ENCODE data around the gene GAS1.

Gene GAS1

DNA sequence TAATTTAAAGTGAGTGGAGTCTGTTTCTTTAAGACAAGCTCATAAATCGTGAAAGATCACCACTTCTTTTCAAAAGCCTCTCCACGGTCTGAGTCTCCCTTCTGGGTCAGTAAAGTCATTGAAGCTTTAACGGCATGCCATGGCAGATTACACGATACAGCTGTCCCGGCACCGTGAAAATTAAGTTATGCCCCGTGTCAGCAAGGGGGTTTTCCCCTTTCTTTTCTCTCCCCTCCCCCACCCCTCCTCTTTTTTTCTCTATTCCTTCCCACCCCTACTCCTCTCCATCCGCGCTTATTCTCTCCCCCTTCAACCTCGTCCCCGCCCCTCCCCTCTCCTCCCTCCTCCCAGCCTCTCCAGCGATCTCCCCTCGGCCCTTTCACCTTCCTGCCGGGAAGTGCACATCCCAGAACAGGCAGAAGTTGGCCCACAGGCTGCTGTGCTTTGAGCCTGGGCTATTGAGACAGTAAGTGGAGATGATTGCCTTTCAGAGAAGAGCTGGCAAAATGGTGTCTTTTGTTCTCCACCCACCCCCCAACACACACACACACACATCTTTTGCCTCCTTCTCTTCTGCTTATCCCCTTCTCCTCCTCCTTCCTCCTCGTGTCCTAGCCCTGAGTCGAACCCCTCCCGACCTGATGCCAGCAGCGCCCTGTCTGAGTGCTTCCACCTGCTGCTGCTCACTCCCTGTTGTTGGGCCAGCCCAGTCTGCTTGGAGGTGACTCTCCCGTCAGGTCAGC, 44.1 kb downstream of the GAS1 start:
- Histone ChIP-seq H3K4me3 (ENCODE audit: insufficient read length, low read depth) (peak overlapping the region; percentile 53), H3K36me3 (ENCODE audit: insufficient read depth, insufficient read length, low read length) (no peaks in the 10 kb centered on the region), H3K9ac (ENCODE audit: insufficient read length, low read depth) (peak overlapping the region; percentile 63), H3K4me1 (ENCODE audit: insufficient read depth, insufficient read length) (peaks cover 5% of the 10 kb centered on the region), H3K9me3 (ENCODE audit: insufficient read depth, low read length) (peaks cover 10% of the 10 kb centered on the region; the same call in 1 of the 2 replicates), H3K27me3 (ENCODE audit: insufficient read depth, insufficient read length) (peaks cover 27% of the 10 kb centered on the region)
- TF ChIP-seq SUZ12 (IDR thresholded peaks at IDR 0.05; ENCODE audit: extremely low read depth, insufficient read depth, insufficient read length) (no peak), YY1 (IDR thresholded peaks at IDR 0.05; ENCODE audit: insufficient read depth, insufficient read length) (no peak), ZNF274 (IDR thresholded peaks at IDR 0.05; ENCODE audit: low read depth, low read length) (no peak)
- DNase-seq (ENCODE audit: low read depth, low spot score), result peak; percentile 28

DNA sequence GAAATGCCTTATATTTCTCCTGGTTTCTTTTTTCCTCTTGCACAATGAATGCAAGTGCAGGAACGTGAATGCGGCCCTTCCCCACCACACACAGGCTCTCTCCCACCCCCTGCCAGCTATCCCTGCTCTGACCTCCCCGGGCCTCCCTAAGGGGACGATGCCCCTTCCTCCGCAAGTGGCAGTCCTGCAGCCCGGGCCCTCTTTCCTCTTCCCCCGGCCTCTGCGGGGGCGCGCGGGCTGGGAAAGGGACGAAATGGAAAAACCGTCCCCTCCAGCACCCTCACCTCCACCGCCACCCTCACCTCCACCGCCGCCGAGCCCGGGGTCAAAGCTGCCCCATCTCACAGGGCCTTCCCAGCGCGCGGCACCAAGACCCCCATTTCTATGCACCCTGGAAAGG, 44.7 kb downstream of the GAS1 start:
- H3K4me1 ChIP-seq (ENCODE audit: insufficient read depth, insufficient read length), result peaks cover 5% of the 10 kb centered on the region
- peaks cover 10% of the 10 kb centered on the region; the same call in 1 of the 2 replicates for H3K9me3 ChIP-seq (ENCODE audit: insufficient read depth, low read length)
- peaks cover 27% of the 10 kb centered on the region for H3K27me3 ChIP-seq (ENCODE audit: insufficient read depth, insufficient read length)
- no peak for TF ChIP-seq SUZ12 (IDR thresholded peaks at IDR 0.05; ENCODE audit: extremely low read depth, insufficient read depth, insufficient read length)
- H3K9ac ChIP-seq (ENCODE audit: insufficient read length, low read depth), result peak overlapping the region; percentile 63
- no peaks in the 10 kb centered on the region for H3K36me3 ChIP-seq (ENCODE audit: insufficient read depth, insufficient read length, low read length)
- no peak for DNase-seq (ENCODE audit: low read depth, low spot score)
- peak overlapping the region; percentile 53 for H3K4me3 ChIP-seq (ENCODE audit: insufficient read length, low read depth)

DNA sequence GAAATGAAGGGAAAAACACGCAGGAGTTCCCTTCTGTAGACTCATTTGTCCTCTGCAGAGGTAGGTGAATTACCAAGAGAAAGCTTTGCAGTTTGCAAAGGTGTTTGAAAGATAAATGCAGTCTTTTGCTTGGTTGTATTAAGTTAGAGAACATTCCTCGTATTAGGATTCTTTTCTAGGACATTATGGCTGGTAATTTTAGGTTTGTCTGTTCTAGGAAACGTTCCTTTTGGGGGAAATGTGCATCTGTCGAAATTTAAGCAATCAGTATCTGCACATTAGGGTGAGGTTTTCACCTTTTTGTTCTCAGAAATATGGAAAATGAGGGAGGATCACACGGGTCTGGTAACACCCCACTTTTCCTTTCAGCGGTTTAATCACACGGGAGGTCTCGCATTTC, 45.1 kb downstream of the GAS1 start:
- no peak for DNase-seq (ENCODE audit: low read depth, low spot score)

DNA sequence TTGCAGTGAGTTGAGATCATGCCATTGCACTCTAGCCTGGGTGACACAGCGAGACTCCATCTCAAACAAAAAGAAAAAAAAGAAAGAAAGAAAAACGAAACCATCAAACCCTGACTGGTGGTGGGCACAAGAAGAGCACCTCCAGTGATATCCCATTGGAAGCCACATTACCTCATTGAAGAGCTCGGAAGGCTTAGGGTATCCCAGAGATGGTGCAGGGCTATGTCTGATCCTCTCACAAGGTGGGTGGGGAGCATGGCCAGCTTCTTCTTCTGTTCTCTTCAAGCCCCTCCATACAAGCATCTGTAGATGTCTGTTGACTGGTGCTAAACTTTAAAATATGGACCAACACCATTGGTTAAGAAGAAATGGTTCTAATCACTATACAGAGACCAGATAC, 45.8 kb downstream of the GAS1 start:
- Histone ChIP-seq H3K4me1 (ENCODE audit: insufficient read depth, insufficient read length) (peaks cover 5% of the 10 kb centered on the region), H3K4me3 (ENCODE audit: insufficient read length, low read depth) (no peak overlapping the region), H3K9me3 (ENCODE audit: insufficient read depth, low read length) (peaks cover 7% of the 10 kb centered on the region; the same call in 1 of the 2 replicates), H3K9ac (ENCODE audit: insufficient read length, low read depth) (no peak overlapping the region), H3K27me3 (ENCODE audit: insufficient read depth, insufficient read length) (peaks cover 27% of the 10 kb centered on the region), H3K36me3 (ENCODE audit: insufficient read depth, insufficient read length, low read length) (no peaks in the 10 kb centered on the region)
- DNase-seq (ENCODE audit: low read depth, low spot score), result no peak
- TF ChIP-seq YY1 (IDR thresholded peaks at IDR 0.05; ENCODE audit: insufficient read depth, insufficient read length) (no peak), SUZ12 (IDR thresholded peaks at IDR 0.05; ENCODE audit: extremely low read depth, insufficient read depth, insufficient read length) (no peak), ZNF274 (IDR thresholded peaks at IDR 0.05; ENCODE audit: low read depth, low read length) (no peak)

More for the DNA sequence above, 45.1 kb downstream of the GAS1 start:
- Histone ChIP-seq H3K36me3 (ENCODE audit: insufficient read depth, insufficient read length, low read length) (no peaks in the 10 kb centered on the region), H3K9ac (ENCODE audit: insufficient read length, low read depth) (peak overlapping the region; percentile 63), H3K9me3 (ENCODE audit: insufficient read depth, low read length) (peaks cover 10% of the 10 kb centered on the region; the same call in 1 of the 2 replicates), H3K4me1 (ENCODE audit: insufficient read depth, insufficient read length) (peaks cover 5% of the 10 kb centered on the region), H3K27me3 (ENCODE audit: insufficient read depth, insufficient read length) (peaks cover 27% of the 10 kb centered on the region), H3K4me3 (ENCODE audit: insufficient read length, low read depth) (peak overlapping the region; percentile 53)
- TF ChIP-seq ZNF274 (IDR thresholded peaks at IDR 0.05; ENCODE audit: low read depth, low read length), result no peak
- no peak for TF ChIP-seq SUZ12 (IDR thresholded peaks at IDR 0.05; ENCODE audit: extremely low read depth, insufficient read depth, insufficient read length)

All from NT2/D1 (cell line).